WI38 (cell line): ENCODE results near the gene FLT1.

Experiments
- H3K4me3 ChIP-seq: 2 replicates; pipeline ENCODE4 v1.5.1; 2011; ENCODE audit warnings: low read depth, mild to moderate bottlenecking, control low read depth, low read length
- CTCF ChIP-seq: IDR thresholded peaks from 2 replicates; pipeline ENCODE4 v1.5.1; 2012; ENCODE audit warnings: low read depth, mild to moderate bottlenecking, control low read depth, low read length

Gene FLT1

GRCh38 chr13:28458608-28459007 lies 36.3 kb downstream of the FLT1 start:
- H3K4me3 ChIP-seq, result no peak overlapping the region
- no peak for TF ChIP-seq CTCF

DNA sequence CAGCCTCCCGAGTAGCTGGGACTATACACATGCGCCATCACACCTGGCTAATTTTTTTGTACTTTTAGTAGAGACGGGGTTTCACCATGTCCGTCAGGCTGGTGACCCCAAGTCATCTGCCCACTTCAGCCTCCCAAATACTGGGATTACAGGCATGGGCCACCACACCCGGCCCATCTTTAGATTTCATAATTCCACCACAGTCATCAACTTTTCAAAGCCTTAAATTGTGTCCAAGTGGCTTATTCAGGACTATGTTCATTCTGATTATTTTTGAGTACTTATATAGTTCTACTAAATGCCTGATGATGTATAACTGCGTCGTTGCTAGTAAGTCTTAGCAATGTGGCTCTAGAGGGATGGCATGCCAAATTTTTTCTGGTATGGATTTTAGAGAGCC lies 36.9 kb downstream of the FLT1 start:
- TF ChIP-seq CTCF, result no peak
- no peak overlapping the region for H3K4me3 ChIP-seq

DNA sequence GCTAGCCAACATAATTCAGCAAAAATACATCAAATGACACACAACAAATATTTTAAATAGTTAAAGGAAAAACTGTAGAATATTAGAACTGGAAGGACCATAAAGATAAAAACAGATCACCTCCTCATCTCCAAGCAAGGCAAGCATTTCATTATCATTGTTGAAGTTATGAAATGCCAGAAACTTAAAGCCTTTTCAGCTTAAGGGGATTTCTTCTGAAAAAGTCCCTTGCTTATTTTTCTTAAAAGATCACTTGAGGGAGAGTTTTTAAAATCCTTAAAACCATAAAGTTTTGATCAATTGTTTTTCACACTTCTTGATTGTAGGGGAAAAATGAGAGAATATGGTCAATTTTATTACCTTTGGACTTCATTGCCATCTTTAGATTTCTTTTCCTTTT lies 37.4 kb downstream of the FLT1 start:
- no peak overlapping the region for H3K4me3 ChIP-seq
- TF ChIP-seq CTCF, result no peak

- TF ChIP-seq CTCF, result no peak
- H3K4me3 ChIP-seq, result no peak overlapping the region
Observed at GRCh38 chr13:28455580-28456194, 39.2 kb downstream of the FLT1 start.

DNA sequence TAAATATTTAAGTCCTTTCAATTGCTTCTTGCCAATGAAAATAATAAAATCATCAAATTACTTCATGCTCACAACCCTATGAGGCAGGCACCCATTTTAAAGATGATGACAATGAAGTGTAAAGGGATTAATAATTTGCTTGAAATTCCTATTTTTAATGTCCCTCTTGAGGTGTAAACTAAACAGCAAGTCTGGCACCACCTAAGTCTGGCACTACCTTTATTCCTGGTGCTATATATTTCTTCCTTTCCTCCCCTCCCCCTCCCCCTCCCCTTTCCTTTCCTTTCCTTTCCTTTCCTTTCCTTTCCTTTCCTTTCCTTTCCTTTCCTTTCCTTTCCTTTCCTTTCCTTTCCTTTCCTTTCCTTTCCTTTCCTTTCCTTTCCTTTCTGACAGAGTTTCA lies 42.2 kb downstream of the FLT1 start:
- TF ChIP-seq CTCF, result no peak

GRCh38 chr13:28451482-28452217 lies 43.3 kb downstream of the FLT1 start:
- no peak overlapping the region for H3K4me3 ChIP-seq

More for the DNA sequence above, 42.2 kb downstream of the FLT1 start:
- no peak overlapping the region for H3K4me3 ChIP-seq

More at GRCh38 chr13:28451482-28452217, 43.3 kb downstream of the FLT1 start:
- TF ChIP-seq CTCF, result no peak
